A673 (cell line): ENCODE measurements around the gene ZNF208. TPM values are rescaled to one million over a fixed set of nuclear protein-coding genes. Genes with fewer than 3 reads are reported as not detected.

Source experiments
- BruUV-seq: library from RNA; stranded (reverse); fragments of 400-500 nt; replicated peaks from 2 replicates; lab custom pipeline; 2021; lab: Mats Ljungman, UMichigan
- CTCF ChIA-PET: fragments of 300-600 bp; sonication (Branson Sonifier 250); formaldehyde crosslinking; loops from one replicate; lab custom pipeline; 2022; ENCODE audit warnings: antibody characterized with exemption; lab: Charles Lee
- POLR2A ChIA-PET: fragments of 300-600 bp; sonication (Branson Sonifier 250); formaldehyde crosslinking; loops from one replicate; lab custom pipeline; 2022; ENCODE audit warnings: antibody characterized with exemption; ENCODE audit not compliant: low non-redundant PET; lab: Charles Lee
- DNase-seq: peaks from one replicate; pipeline ENCODE4 v3.0.0-alpha.2; 2015; ENCODE audit warnings: low spot score
- H3K27ac ChIP-seq: fragments of 200-600 bp; sonication (generic); 2 replicates; pipeline ENCODE4 v1.5.1; 2016; ENCODE audit warnings: mixed run types, low read depth, mild to moderate bottlenecking, mixed read lengths, antibody characterized with exemption, low read length; ENCODE audit not compliant: poor library complexity, severe bottlenecking
- H3K27me3 ChIP-seq: fragments of 200-600 bp; sonication (generic); replicated peaks from 2 replicates; pipeline ENCODE4 v1.6.1; 2017; ENCODE audit warnings: mixed run types, low read depth, mild to moderate bottlenecking, mixed read lengths, antibody characterized with exemption, low read length; ENCODE audit not compliant: insufficient read depth, poor library complexity
- H3K36me3 ChIP-seq: fragments of 200-600 bp; sonication (generic); 2 replicates; pipeline ENCODE4 v1.6.1; 2016; ENCODE audit warnings: mixed run types, mild to moderate bottlenecking, mixed read lengths, antibody characterized with exemption, low read length; ENCODE audit not compliant: insufficient read depth, poor library complexity, severe bottlenecking
- H3K4me1 ChIP-seq: fragments of 200-600 bp; sonication (generic); 2 replicates; pipeline ENCODE4 v1.6.1; 2017; ENCODE audit warnings: mixed run types, mild to moderate bottlenecking, mixed read lengths, antibody characterized with exemption, low read length; ENCODE audit not compliant: insufficient read depth, poor library complexity, severe bottlenecking
- H3K4me3 ChIP-seq: fragments of 200-600 bp; sonication (generic); 2 replicates; pipeline ENCODE4 v1.5.1; 2016; ENCODE audit warnings: low read depth, mixed run types, mild to moderate bottlenecking, mixed read lengths, low read length; ENCODE audit not compliant: poor library complexity, severe bottlenecking
- H3K9me3 ChIP-seq: fragments of 200-600 bp; sonication (generic); 2 replicates; pipeline ENCODE4 v1.6.1; 2016; ENCODE audit warnings: mixed run types, low read depth, mild to moderate bottlenecking, mixed read lengths, antibody characterized with exemption, low read length; ENCODE audit not compliant: poor library complexity, severe bottlenecking
- EZH2 ChIP-seq: fragments of 200-600 bp; sonication (generic); IDR thresholded peaks from 2 replicates; pipeline ENCODE4 v1.6.1; 2017; ENCODE audit warnings: borderline replicate concordance, low read depth, mild to moderate bottlenecking, mixed read lengths, antibody characterized with exemption, low read length; ENCODE audit not compliant: poor library complexity, severe bottlenecking
- intact Hi-C: fragments of 100-400 bp; cut with micrococcal nuclease; formaldehyde crosslinking; loops from one replicate; pipeline ENCODE4 v1.10.0; 2022; ENCODE audit not compliant: unreplicated experiment
- total RNA-seq: library from RNA; stranded (reverse); gene quantifications from 2 replicates; pipeline ENCODE4 v1.2.3, GENCODE V29; 2021
- TF ChIP-seq, protein P1 (sequence below): fragments of 300-800, 200-600 bp; sonication (generic); conservative IDR thresholded peaks from 2 replicates; pipeline ENCODE4 v1.5.1; 2017; ENCODE audit warnings: low read depth, mild to moderate bottlenecking, antibody characterized with exemption, low read length, moderate library complexity, mixed read lengths

Gene ZNF208
- total RNA-seq, 1 experiment from 2014 or later, result not detected

- Histone ChIP-seq H3K27me3 (no peaks in the 10 kb centered on the region), H3K27ac (no peak overlapping the region), H3K36me3 (no peaks in the 10 kb centered on the region), H3K4me3 (no peak overlapping the region), H3K4me1 (no peaks in the 10 kb centered on the region), H3K9me3 (peaks cover 35% of the 10 kb centered on the region)
- CTCF ChIA-PET, result no interaction called here
- POLR2A ChIA-PET, result no interaction called here
- intact Hi-C loops, result no loop called here
- TF ChIP-seq, protein P1, sequence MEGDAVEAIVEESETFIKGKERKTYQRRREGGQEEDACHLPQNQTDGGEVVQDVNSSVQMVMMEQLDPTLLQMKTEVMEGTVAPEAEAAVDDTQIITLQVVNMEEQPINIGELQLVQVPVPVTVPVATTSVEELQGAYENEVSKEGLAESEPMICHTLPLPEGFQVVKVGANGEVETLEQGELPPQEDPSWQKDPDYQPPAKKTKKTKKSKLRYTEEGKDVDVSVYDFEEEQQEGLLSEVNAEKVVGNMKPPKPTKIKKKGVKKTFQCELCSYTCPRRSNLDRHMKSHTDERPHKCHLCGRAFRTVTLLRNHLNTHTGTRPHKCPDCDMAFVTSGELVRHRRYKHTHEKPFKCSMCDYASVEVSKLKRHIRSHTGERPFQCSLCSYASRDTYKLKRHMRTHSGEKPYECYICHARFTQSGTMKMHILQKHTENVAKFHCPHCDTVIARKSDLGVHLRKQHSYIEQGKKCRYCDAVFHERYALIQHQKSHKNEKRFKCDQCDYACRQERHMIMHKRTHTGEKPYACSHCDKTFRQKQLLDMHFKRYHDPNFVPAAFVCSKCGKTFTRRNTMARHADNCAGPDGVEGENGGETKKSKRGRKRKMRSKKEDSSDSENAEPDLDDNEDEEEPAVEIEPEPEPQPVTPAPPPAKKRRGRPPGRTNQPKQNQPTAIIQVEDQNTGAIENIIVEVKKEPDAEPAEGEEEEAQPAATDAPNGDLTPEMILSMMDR, result no peak
- TF ChIP-seq EZH2, result no peak
- no TSS peak for BruUV-seq
- DNase-seq, result no peak
Observed at GRCh38 chr19:21907516-21907915, 103.2 kb downstream of the ZNF208 start.

GRCh38 chr19:21902571-21902970 lies 108.2 kb downstream of the ZNF208 start:
- intact Hi-C loops, result no loop called here
- Histone ChIP-seq H3K27ac (no peak overlapping the region), H3K27me3 (no peaks in the 10 kb centered on the region), H3K36me3 (no peaks in the 10 kb centered on the region), H3K4me1 (no peaks in the 10 kb centered on the region), H3K9me3 (peaks cover 40% of the 10 kb centered on the region), H3K4me3 (no peak overlapping the region)
- TF ChIP-seq, protein P1, result no peak
- no peak for TF ChIP-seq EZH2
- no TSS peak for BruUV-seq
- CTCF ChIA-PET, result no interaction called here
- no peak for DNase-seq
- POLR2A ChIA-PET, result no interaction called here

DNA sequence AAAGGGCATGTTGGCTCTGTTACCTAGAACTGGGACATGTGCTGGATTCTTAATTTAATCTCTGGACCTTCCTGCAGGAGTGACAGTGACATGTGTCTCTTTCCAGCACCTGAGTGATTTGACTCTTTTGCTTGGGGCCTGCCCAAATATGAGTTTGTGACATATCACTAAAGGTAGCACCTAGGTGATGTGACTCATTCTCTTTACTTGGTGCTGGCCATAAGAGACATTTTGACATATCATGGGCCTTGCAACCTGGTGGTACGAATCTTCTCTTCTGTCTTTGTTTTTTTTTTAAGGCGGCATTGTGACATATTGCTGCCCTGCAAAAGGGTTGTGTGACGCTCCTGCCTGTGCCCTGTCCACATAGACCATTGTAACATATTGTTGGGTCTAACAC lies 108.9 kb downstream of the ZNF208 start:
- intact Hi-C loops, result no loop called here
- no peaks in the 10 kb centered on the region for H3K27me3 ChIP-seq

More for the DNA sequence above, 108.9 kb downstream of the ZNF208 start:
- Histone ChIP-seq H3K9me3 (peaks cover 40% of the 10 kb centered on the region), H3K4me3 (no peak overlapping the region), H3K4me1 (no peaks in the 10 kb centered on the region), H3K27ac (no peak overlapping the region), H3K36me3 (no peaks in the 10 kb centered on the region)
- TF ChIP-seq, protein P1, result no peak
- TF ChIP-seq EZH2, result no peak
- BruUV-seq, result no TSS peak
- ChIA-PET CTCF (no interaction called here), POLR2A (no interaction called here)
- no peak for DNase-seq
